ENCODE data around the gene CRK. TPM values are rescaled to one million over a fixed set of nuclear protein-coding genes. Genes with fewer than 3 reads are reported as not detected.

Gene CRK
- total RNA-seq, 1 donor from 2014 or later: 83.5 TPM

DNA sequence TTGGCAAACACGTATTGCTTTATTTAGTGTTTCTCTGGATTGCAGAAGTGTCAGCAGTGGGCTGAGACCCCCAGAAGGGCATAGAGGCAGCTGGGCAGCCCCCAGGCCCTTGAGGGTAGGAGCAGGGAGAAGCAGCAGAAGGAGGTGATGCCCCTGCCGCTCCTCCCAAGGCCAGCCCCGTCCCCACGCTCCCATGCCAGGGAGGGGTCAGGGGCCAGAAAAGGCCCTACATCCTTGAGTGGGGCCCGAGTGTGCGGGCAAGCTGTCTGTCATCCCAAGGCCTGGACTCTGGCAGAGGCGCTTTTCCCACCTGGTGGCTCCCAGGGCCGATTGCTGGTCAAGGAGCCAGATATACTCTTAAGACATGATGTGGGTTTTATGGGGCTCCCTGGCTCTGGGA is 8.2 kb upstream of the CRK start:
- H3K4me1 Mint-ChIP-seq (ENCODE audit: low read depth, unreplicated experiment): peaks cover 7% of the 10 kb centered on the region
- H3K4me3 Mint-ChIP-seq (ENCODE audit: unreplicated experiment): no peak overlapping the region
- peaks cover 29% of the 10 kb centered on the region for H3K36me3 Mint-ChIP-seq (ENCODE audit: low read depth, unreplicated experiment)
- Histone ChIP-seq H3K4me2 (ENCODE audit: low read length) (no peak overlapping the region), H2AFZ (ENCODE audit: low read depth, low read length) (no peak overlapping the region), H3K79me2 (ENCODE audit: insufficient read depth, low read length) (no peaks in the 10 kb centered on the region), H3K36me3 (ENCODE audit: insufficient read depth, low read length) (peaks cover 11% of the 10 kb centered on the region), H4K20me1 (ENCODE audit: insufficient read depth, low read length) (peaks cover 14% of the 10 kb centered on the region), H3K4me1 (ENCODE audit: insufficient read depth, low read length) (peaks cover 17% of the 10 kb centered on the region), H3K9me3 (ENCODE audit: insufficient read depth, low read depth, low read length) (no peaks in the 10 kb centered on the region), H3K27ac (ENCODE audit: low read depth, low read length) (no peak overlapping the region), H3K9ac (ENCODE audit: low read length) (no peak overlapping the region), H3K27me3 (ENCODE audit: insufficient read depth, low read length) (no peaks in the 10 kb centered on the region), H3K4me3 (ENCODE audit: insufficient read depth, low read depth, low read length) (no peak overlapping the region)
- FAIRE-seq: no peak
- no peaks in the 10 kb centered on the region for H3K27me3 Mint-ChIP-seq (ENCODE audit: low read depth, unreplicated experiment)
- H3K9me3 Mint-ChIP-seq (ENCODE audit: unreplicated experiment): peaks cover 5% of the 10 kb centered on the region
- TF ChIP-seq EZH2 (IDR thresholded peaks at IDR 0.05; ENCODE audit: insufficient read depth, low read length): no peak
- TF ChIP-seq, protein P1, sequence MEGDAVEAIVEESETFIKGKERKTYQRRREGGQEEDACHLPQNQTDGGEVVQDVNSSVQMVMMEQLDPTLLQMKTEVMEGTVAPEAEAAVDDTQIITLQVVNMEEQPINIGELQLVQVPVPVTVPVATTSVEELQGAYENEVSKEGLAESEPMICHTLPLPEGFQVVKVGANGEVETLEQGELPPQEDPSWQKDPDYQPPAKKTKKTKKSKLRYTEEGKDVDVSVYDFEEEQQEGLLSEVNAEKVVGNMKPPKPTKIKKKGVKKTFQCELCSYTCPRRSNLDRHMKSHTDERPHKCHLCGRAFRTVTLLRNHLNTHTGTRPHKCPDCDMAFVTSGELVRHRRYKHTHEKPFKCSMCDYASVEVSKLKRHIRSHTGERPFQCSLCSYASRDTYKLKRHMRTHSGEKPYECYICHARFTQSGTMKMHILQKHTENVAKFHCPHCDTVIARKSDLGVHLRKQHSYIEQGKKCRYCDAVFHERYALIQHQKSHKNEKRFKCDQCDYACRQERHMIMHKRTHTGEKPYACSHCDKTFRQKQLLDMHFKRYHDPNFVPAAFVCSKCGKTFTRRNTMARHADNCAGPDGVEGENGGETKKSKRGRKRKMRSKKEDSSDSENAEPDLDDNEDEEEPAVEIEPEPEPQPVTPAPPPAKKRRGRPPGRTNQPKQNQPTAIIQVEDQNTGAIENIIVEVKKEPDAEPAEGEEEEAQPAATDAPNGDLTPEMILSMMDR (IDR thresholded peaks at IDR 0.05; ENCODE audit: insufficient read depth, low read depth, low read length): no peak
- H3K27ac Mint-ChIP-seq (ENCODE audit: unreplicated experiment): no peak overlapping the region
- DNase-seq (ENCODE audit: low read depth): no peak

DNA sequence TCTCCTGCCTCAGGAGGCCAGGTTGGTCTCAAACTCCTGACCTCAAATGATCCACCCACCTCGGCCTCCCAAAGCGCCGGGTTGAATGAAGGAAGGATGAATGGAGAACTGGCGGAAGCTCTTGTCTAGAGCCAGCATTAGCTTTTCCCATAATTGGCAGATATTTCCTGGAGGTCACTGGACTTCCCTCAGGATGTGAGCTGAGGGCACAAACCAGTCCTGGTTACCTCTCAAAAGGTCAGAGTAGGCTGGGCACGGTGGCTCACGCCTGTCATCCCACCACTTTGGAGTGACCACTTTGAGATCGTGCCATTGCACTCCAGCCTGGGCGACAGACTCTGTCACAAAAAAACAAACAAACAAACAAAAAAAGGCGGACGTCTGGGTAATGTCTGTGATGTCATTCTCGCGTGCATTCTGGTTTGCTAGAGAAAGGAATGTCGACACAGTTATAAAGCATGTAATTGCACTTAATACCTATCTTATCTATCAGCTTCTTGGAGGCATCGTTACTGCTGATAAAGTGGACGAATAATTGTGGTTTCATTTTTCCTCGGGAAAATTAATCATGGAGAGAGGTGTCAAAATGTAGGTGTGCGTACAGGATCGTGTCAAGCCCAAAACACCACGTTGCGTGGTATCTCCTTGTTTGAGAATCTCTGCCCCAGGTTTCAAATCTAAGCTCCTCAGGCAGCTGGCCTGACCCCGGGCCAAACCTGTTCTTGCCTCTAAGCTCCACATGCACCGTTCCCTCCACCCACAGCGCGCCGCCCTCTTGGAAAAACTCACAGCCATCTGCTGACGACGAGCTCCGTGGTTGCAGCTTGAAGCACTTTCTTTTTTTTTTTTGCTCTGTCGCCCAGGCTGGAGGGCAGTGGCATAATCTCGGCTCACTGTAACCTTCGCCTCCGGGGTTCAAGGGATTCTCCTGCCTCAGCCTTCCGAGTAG is 6.4 kb upstream of the CRK start:
- FAIRE-seq (peak; percentile 13), DNase-seq (ENCODE audit: low read depth) (peak; percentile 61)
- H3K27me3 Mint-ChIP-seq (ENCODE audit: low read depth, unreplicated experiment): no peaks in the 10 kb centered on the region
- Histone ChIP-seq H3K4me3 (ENCODE audit: insufficient read depth, low read depth, low read length) (no peak overlapping the region), H3K36me3 (ENCODE audit: insufficient read depth, low read length) (peaks cover 3% of the 10 kb centered on the region), H4K20me1 (ENCODE audit: insufficient read depth, low read length) (no peaks in the 10 kb centered on the region), H3K79me2 (ENCODE audit: insufficient read depth, low read length) (no peaks in the 10 kb centered on the region), H3K9me3 (ENCODE audit: insufficient read depth, low read depth, low read length) (no peaks in the 10 kb centered on the region), H3K27ac (ENCODE audit: low read depth, low read length) (no peak overlapping the region), H3K4me1 (ENCODE audit: insufficient read depth, low read length) (peaks cover 17% of the 10 kb centered on the region), H2AFZ (ENCODE audit: low read depth, low read length) (no peak overlapping the region), H3K27me3 (ENCODE audit: insufficient read depth, low read length) (no peaks in the 10 kb centered on the region), H3K9ac (ENCODE audit: low read length) (no peak overlapping the region), H3K4me2 (ENCODE audit: low read length) (no peak overlapping the region)
- H3K27ac Mint-ChIP-seq (ENCODE audit: unreplicated experiment): peak overlapping the region; percentile 55
- peaks cover 5% of the 10 kb centered on the region for H3K9me3 Mint-ChIP-seq (ENCODE audit: unreplicated experiment)
- H3K36me3 Mint-ChIP-seq (ENCODE audit: low read depth, unreplicated experiment): peaks cover 22% of the 10 kb centered on the region
- TF ChIP-seq, protein P1 (IDR thresholded peaks at IDR 0.05; ENCODE audit: insufficient read depth, low read depth, low read length): no peak
- no peak for TF ChIP-seq EZH2 (IDR thresholded peaks at IDR 0.05; ENCODE audit: insufficient read depth, low read length)
- peaks cover 7% of the 10 kb centered on the region for H3K4me1 Mint-ChIP-seq (ENCODE audit: low read depth, unreplicated experiment)
- H3K4me3 Mint-ChIP-seq (ENCODE audit: unreplicated experiment): no peak overlapping the region

Measured in astrocyte (in vitro differentiated cells and primary cell).